K562 (cell line): Measurements from ENCODE around the gene KRT33A. TPM values are rescaled to one million over a fixed set of nuclear protein-coding genes. Genes with fewer than 3 reads are reported as not detected.

Source experiments
- ATAC-seq: fragments of 200-7000 bp; cut with Tn5 transposase; 3 replicates; pipeline ENCODE4 v1.9.1; 2020; ENCODE audit warnings: moderate library complexity
- BruUV-seq: library from RNA; stranded (reverse); fragments of 400-500 nt; replicated peaks from 2 replicates; lab custom pipeline; 2021; lab: Mats Ljungman, UMichigan
- CTCF ChIA-PET: fragments of 300-600 bp; formaldehyde crosslinking; extraction: SDS; loops from one replicate; lab custom pipeline; 2021; ENCODE audit warnings: low intra/inter-chr PET ratio; lab: Yijun Ruan, JAX
- POLR2A ChIA-PET: fragments of 300-600, 350-650 bp; sonication (Branson Sonifier 250); formaldehyde crosslinking; extraction: SDS; loops from one replicate; lab custom pipeline; 2021; ENCODE audit warnings: antibody characterized with exemption, inconsistent platforms; lab: Yijun Ruan, JAX
- DNase-seq, 4 experiments: peaks; one replicate each; pipeline versions ENCODE4 v3.0.0 to v3.0.0-alpha.2; 2011 to 2018; ENCODE audit warnings: low spot score in 3 of 4, mixed read lengths in 3 of 4; ENCODE audit errors: extremely low read depth in 1 of 4
- FAIRE-seq: peaks from 2 replicates; lab custom pipeline; 2011; peaks lifted over from hg19 to GRCh38; lab: Jason Lieb, UNC
- H2AFZ ChIP-seq: 2 replicates; pipeline ENCODE4 v1.6.0; 2011; ENCODE audit warnings: low read depth, low read length, control low read depth, inconsistent platforms
- H3K27ac ChIP-seq: fragments of 200-600 bp; 3 replicates; pipeline ENCODE4 v1.8.0; 2011; ENCODE audit warnings: low read depth, mild to moderate bottlenecking, control low read depth, inconsistent platforms, low read length, moderate library complexity, mixed read lengths; ENCODE audit errors: extremely low read depth
- H3K27me3 ChIP-seq, 2 experiments: fragments of 300-600 bp in 1 of 2; 2 replicates in 1 of 2; 3 replicates in 1 of 2; pipeline versions ENCODE4 v1.6.0 to v1.8.0; 2011; ENCODE audit warnings: inconsistent platforms in 2 of 2, low read length in 2 of 2, mild to moderate bottlenecking in 1 of 2, mixed read lengths in 1 of 2, moderate library complexity in 1 of 2; ENCODE audit not compliant: control insufficient read depth in 2 of 2, insufficient read depth in 2 of 2
- H3K36me3 ChIP-seq: fragments of 300-600 bp; 3 replicates; pipeline ENCODE4 v1.8.0; 2011; ENCODE audit warnings: mild to moderate bottlenecking, low read length, inconsistent platforms; ENCODE audit not compliant: control insufficient read depth, insufficient read depth
- H3K4me1 ChIP-seq, 2 experiments: fragments of 200-600 bp in 1 of 2; replicated peaks in 1 of 2; 2 replicates in 1 of 2; 3 replicates in 1 of 2; pipeline versions ENCODE4 v1.5.1 to v1.8.0; 2011; ENCODE audit warnings: inconsistent platforms in 2 of 2, low read length in 2 of 2, mild to moderate bottlenecking in 1 of 2, mixed read lengths in 1 of 2, moderate library complexity in 1 of 2; ENCODE audit not compliant: control insufficient read depth in 2 of 2, insufficient read depth in 2 of 2
- H3K4me2 ChIP-seq: 2 replicates; pipeline ENCODE4 v1.6.1; 2011; ENCODE audit warnings: low read length, control low read depth, inconsistent platforms, mixed read lengths; ENCODE audit not compliant: insufficient read depth
- H3K4me3 ChIP-seq: fragments of 200-600 bp; sonication (generic), shearing (Covaris generic); 2 replicates; pipeline ENCODE4 v1.5.1; 2016; ENCODE audit warnings: control low read depth, inconsistent platforms
- H3K79me2 ChIP-seq: fragments of 200-600 bp; 3 replicates; pipeline ENCODE4 v1.8.0; 2011; ENCODE audit warnings: low read length, inconsistent platforms; ENCODE audit not compliant: control insufficient read depth, insufficient read depth
- H3K9ac ChIP-seq, 2 experiments: 2 replicates each; pipeline versions ENCODE4 v1.6.0 to v1.6.1; 2011; ENCODE audit warnings: low read depth in 2 of 2, low read length in 2 of 2, control low read depth in 1 of 2, inconsistent platforms in 1 of 2, mild to moderate bottlenecking in 1 of 2, mixed read lengths in 1 of 2; ENCODE audit not compliant: insufficient read depth in 1 of 2
- H3K9me1 ChIP-seq: one replicate; pipeline ENCODE4 v1.6.0; 2011; ENCODE audit warnings: inconsistent platforms, mild to moderate bottlenecking, low read length, moderate library complexity; ENCODE audit not compliant: control insufficient read depth, insufficient read depth
- H3K9me3 ChIP-seq: replicated peaks from 2 replicates; pipeline ENCODE4 v1.5.1; 2011; ENCODE audit warnings: low read depth, low read length, inconsistent platforms; ENCODE audit not compliant: control insufficient read depth, insufficient read depth
- H4K20me1 ChIP-seq: replicated peaks from 2 replicates; pipeline ENCODE4 v1.6.1; 2011; ENCODE audit warnings: low read length, inconsistent platforms, mixed read lengths; ENCODE audit not compliant: control insufficient read depth, insufficient read depth
- MYBL2 ChIP-seq, 2 experiments: fragments of 450-650 bp in 1 of 2; sonication (generic) in 1 of 2; formaldehyde crosslinking in 1 of 2; IDR thresholded peaks; 2 replicates each; pipeline versions ENCODE4 v1.6.1 to v1.8.1; 2017 to 2022; ENCODE audit warnings: borderline replicate concordance in 1 of 2, inconsistent platforms in 1 of 2, low read depth in 1 of 2, mild to moderate bottlenecking in 1 of 2, missing genetic modification reagents in 1 of 2, moderate library complexity in 1 of 2
- ZBTB1 ChIP-seq: sonication (generic); formaldehyde crosslinking; IDR thresholded peaks from 2 replicates; pipeline ENCODE4 v1.8.1; 2023; ENCODE audit warnings: missing genetic modification reagents, low read depth, mild to moderate bottlenecking, borderline replicate concordance
- ZNF584 ChIP-seq: fragments of 200-800 bp; sonication (Bioruptor generic); IDR thresholded peaks from 2 replicates; pipeline ENCODE4 v1.6.1; 2016; ENCODE audit warnings: low read depth, mild to moderate bottlenecking, missing genetic modification characterization, missing compliant biosample characterization
- WGBS: fragments of 100-300 bp; shearing (Covaris generic); methylation state at CpG from one replicate; pipeline ENCODE4 v1.1.6; 2016; ENCODE audit warnings: low coverage, mixed read lengths; ENCODE audit not compliant: insufficient coverage; ENCODE audit errors: missing lambda C conversion rate; 5-methylcytosine and 5-hydroxymethylcytosine counted together
- in situ Hi-C: fragments of 300-500 bp; cut with MboI; formaldehyde crosslinking; loops from 4 replicates; pipeline ENCODE4 v1.15.0; 2018; ENCODE audit warnings: inconsistent platforms, mixed read lengths
- intact Hi-C: fragments of 100-400 bp; cut with micrococcal nuclease; formaldehyde crosslinking; loops from 2 replicates; pipeline ENCODE4 v1.14.2; 2022
- polyA plus RNA-seq, 8 experiments: library from polyadenylated mRNA; depleted of rRNA in 4 of 8; stranded (reverse) in 5 of 8; unstranded in 3 of 8; fragments of >200 nt; fragmentation: Nextera tagmentation in 2 of 8; fragmentation: Illumina TruSeq in 1 of 8; extraction: Ambion mirVana in 2 of 8; extraction: Trizol in 1 of 8; gene quantifications; 2 replicates each; pipeline versions ENCODE4 v1.2.1 to v1.2.3, GENCODE V29; 2011 to 2014; ENCODE audit warnings: inconsistent platforms in 1 of 8, missing spikeins in 1 of 8
- total RNA-seq, 7 experiments: library from RNA; depleted of rRNA in 6 of 7; stranded (reverse); fragments of >200 nt in 6 of 7; fragmentation: Illumina TruSeq in 2 of 7; extraction: Trizol in 2 of 7; gene quantifications; 2 replicates each; pipeline versions ENCODE4 v1.2.1 to v1.2.3, GENCODE V29; 2011 to 2021; ENCODE audit warnings: low replicate concordance in 1 of 7
- TF ChIP-seq, protein P1 (sequence below): fragments of 200-800 bp; sonication (Bioruptor generic); IDR thresholded peaks from 2 replicates; pipeline ENCODE4 v1.6.1; 2017; ENCODE audit warnings: missing genetic modification characterization, missing compliant biosample characterization

The KRT33A gene
- total and polyA plus RNA-seq, 9 of the 15 experiments (the other 6 are each of a cell fraction or from before 2014, with no cell fraction given): not detected

DNA sequence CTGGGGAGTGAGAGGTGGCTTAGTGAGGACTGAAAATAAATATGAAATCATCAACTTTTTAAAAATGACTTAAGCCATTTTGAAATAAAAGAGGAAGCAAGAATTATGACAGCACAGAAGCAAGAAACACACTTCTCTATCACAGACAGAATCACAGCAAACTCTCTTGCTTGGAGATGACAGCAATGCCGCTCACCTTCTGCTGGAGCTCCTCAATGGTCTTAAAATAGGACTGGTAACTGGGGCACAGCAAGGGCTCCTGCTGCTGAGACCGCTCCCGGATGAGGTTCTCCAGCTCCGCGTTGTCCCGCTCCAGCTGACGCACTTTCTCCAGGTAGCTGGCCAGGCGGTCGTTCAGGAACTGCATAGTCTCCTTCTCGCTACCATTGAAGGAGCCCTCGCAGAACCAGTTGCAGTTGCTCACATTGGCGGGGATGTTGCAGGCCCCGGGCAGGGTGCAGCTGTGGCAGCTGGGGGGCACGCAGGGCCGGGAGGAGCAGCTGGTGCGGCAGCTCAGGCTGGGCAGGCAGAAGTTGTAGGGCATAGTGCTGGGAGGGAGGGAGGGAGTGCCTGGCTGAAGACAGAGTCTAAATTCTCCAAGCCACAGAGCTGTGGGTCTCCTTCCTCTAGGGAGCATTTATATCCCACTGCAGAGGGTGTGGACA is 46.5 kb upstream of the KRT33A start, which contains the start of gene KRT31 (continued):
- no peak for TF ChIP-seq ZNF584 (CRISPR knock-in tag)

DNA sequence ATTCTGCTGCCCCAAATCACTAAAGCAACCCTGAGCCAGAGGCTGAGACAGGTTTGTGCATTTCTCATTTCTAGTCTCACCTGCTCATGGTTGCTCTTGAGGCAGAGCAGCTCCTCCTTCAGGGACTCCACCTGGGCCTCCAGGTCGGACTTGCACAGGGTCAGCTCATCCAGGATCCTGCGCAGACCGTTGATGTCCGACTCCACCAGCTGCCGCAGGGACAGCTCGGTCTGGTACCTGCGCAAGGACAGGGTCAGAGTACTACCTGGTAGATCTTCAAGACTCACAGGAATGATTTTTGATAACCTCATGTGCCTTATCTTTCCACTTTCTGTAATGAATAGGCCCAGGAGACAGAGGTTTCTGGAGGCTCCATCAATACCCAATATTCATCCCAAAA is 45.7 kb upstream of the KRT33A start:
- Histone ChIP-seq H3K27ac (no peak overlapping the region), H4K20me1 (no peaks in the 10 kb centered on the region), H3K9me3 (no peaks in the 10 kb centered on the region), H3K79me2 (no peaks in the 10 kb centered on the region), H3K36me3 (no peaks in the 10 kb centered on the region), H3K27me3 (peaks cover 4 to 41% of the 10 kb centered on the region in 2 experiments), H2AFZ (no peak overlapping the region), H3K4me3 (no peak overlapping the region), H3K4me1 (no peaks in the 10 kb centered on the region), H3K9ac (no peak overlapping the region), H3K4me2 (no peak overlapping the region), H3K9me1 (no peaks in the 10 kb centered on the region)
- FAIRE-seq (no peak), ATAC-seq (no peak), DNase-seq (no peak)
- intact Hi-C loops: no loop called here
- CTCF ChIA-PET: no interaction called here
- in situ Hi-C loops: no loop called here
- POLR2A ChIA-PET: no interaction called here
- WGBS: 2% methylated on average over 7 of the region's 7 CpGs
- TF ChIP-seq ZBTB1 (CRISPR knock-in tag) (no peak), MYBL2 (IDR thresholded peaks at IDR 0.05; ENCODE audit: low read depth) (no peak), MYBL2 (CRISPR knock-in tag; IDR thresholded peaks at IDR 0.05; ENCODE audit: borderline replicate concordance) (no peak)
- TF ChIP-seq, protein P1, sequence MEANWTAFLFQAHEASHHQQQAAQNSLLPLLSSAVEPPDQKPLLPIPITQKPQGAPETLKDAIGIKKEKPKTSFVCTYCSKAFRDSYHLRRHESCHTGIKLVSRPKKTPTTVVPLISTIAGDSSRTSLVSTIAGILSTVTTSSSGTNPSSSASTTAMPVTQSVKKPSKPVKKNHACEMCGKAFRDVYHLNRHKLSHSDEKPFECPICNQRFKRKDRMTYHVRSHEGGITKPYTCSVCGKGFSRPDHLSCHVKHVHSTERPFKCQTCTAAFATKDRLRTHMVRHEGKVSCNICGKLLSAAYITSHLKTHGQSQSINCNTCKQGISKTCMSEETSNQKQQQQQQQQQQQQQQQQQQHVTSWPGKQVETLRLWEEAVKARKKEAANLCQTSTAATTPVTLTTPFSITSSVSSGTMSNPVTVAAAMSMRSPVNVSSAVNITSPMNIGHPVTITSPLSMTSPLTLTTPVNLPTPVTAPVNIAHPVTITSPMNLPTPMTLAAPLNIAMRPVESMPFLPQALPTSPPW (CRISPR knock-in tag): no peak
- BruUV-seq: no TSS peak
